UCSD-AML1 (cell line): ENCODE results near the gene LPP.

Experiments used
- DNase-seq: peaks from one replicate; lab custom pipeline; 2025; ENCODE audit not compliant: unreplicated experiment; lab: John Stamatoyannopoulos, UW

LPP gene

GRCh38 chr3:188134856-188135255 lies 19.1 kb upstream of the LPP start:
- no peak for DNase-seq

- no peak for DNase-seq
Observed at GRCh38 chr3:188135271-188135670, 18.7 kb upstream of the LPP start.

GRCh38 chr3:188137051-188137450 lies 16.9 kb upstream of the LPP start:
- DNase-seq = no peak

- no peak for DNase-seq
Observed at GRCh38 chr3:188139466-188139865, 14.5 kb upstream of the LPP start.

- DNase-seq = no peak
Observed at GRCh38 chr3:188146219-188146618, 7.7 kb upstream of the LPP start.

- no peak for DNase-seq
Observed at GRCh38 chr3:188147782-188148181, 6.2 kb upstream of the LPP start.

- DNase-seq = no peak
Observed at GRCh38 chr3:188148318-188148717, 5.6 kb upstream of the LPP start.

- DNase-seq = no peak
Observed at GRCh38 chr3:188149587-188149986, 4.4 kb upstream of the LPP start.

- no peak for DNase-seq
Observed at GRCh38 chr3:188150982-188151381, 3.0 kb upstream of the LPP start.

- no peak for DNase-seq
Observed at GRCh38 chr3:188151438-188151837, 2.5 kb upstream of the LPP start.

GRCh38 chr3:188152660-188153436 lies 1.1 kb upstream of the LPP start:
- no peak for DNase-seq

- peak; percentile 78 for DNase-seq
Observed at GRCh38 chr3:188153437-188154013, 432 bp upstream of the LPP start.

GRCh38 chr3:188154809-188155574 lies 1.0 kb downstream of the LPP start:
- DNase-seq = no peak

- DNase-seq = no peak
Observed at GRCh38 chr3:188156056-188156455, 2.1 kb downstream of the LPP start.

GRCh38 chr3:188157407-188157806 lies 3.5 kb downstream of the LPP start:
- no peak for DNase-seq

GRCh38 chr3:188157971-188158370 lies 4.0 kb downstream of the LPP start:
- DNase-seq = no peak

GRCh38 chr3:188158731-188159310 lies 4.9 kb downstream of the LPP start:
- no peak for DNase-seq

GRCh38 chr3:188160751-188161150 lies 6.8 kb downstream of the LPP start:
- no peak for DNase-seq

- DNase-seq = no peak
Observed at GRCh38 chr3:188164248-188164687, 10.3 kb downstream of the LPP start.

- DNase-seq = no peak
Observed at GRCh38 chr3:188165596-188165995, 11.6 kb downstream of the LPP start.

GRCh38 chr3:188166441-188166840 lies 12.5 kb downstream of the LPP start:
- DNase-seq = no peak

- no peak for DNase-seq
Observed at GRCh38 chr3:188168186-188168585, 14.2 kb downstream of the LPP start.
